ENCODE data around the gene ZNF576. TPM values are rescaled to one million over a fixed set of nuclear protein-coding genes. Genes with fewer than 3 reads are reported as not detected.
A peak's percentile ranks its signal among the peaks of the same experiment; 100 is the strongest.

ZNF576 gene
- total and polyA plus RNA-seq, 2 donors (not counting 1 experiment from before 2014, with no cell fraction given): 7.9 to 17.3 TPM

- H2AFZ ChIP-seq (ENCODE audit: insufficient read depth, low read depth, low read length, poor library complexity, severe bottlenecking): peak within 1 kb of the TSS; percentile 97
These were observed 43.4 kb downstream of the ZNF576 start, which contains the start of gene CADM4 for GRCh38 chr19:43639519-43640423. CADM4 (minus strand) TSS chr19:43639850; CDS start chr19:43639790, 60 bp downstream.

More at GRCh38 chr19:43639519-43640423, 43.4 kb downstream of the ZNF576 start, which contains the start of gene CADM4:
- H3K4me1 ChIP-seq (ENCODE audit: control insufficient read depth in 2 of 2, insufficient read depth in 2 of 2, low read length in 2 of 2): peaks cover 20 to 26% of the 10 kb centered on the region in 2 donors
- no peaks in the 10 kb centered on the region for H3K9me3 ChIP-seq (ENCODE audit: control extremely low read depth in 1 of 3, control insufficient read depth in 2 of 3, insufficient read depth in 1 of 3, low read length in 2 of 3)
- peak within 1 kb of the TSS in 4 of 5 experiments; percentile 40 to 62 (median 56) for H3K4me3 ChIP-seq (ENCODE audit: control extremely low read depth in 1 of 5, extremely low read depth in 1 of 5, insufficient read depth in 1 of 5, low read depth in 2 of 5, low read length in 4 of 5)
- peak within 1 kb of the TSS; percentile 68 for H3K9ac ChIP-seq (ENCODE audit: low read length)
- no peaks in the 10 kb centered on the region for H3K79me2 ChIP-seq (ENCODE audit: control insufficient read depth, insufficient read depth, low read length)
- no peaks in the 10 kb centered on the region for H3K9me3 Mint-ChIP-seq (ENCODE audit: insufficient read depth)
- H3K4me3 Mint-ChIP-seq: peak within 1 kb of the TSS; percentile 80
- peak within 1 kb of the TSS; percentile 16 for H3K27ac Mint-ChIP-seq
- H3K27me3 Mint-ChIP-seq: peaks cover 35% of the 10 kb centered on the region
- ATAC-seq (ENCODE audit: low read depth): peak; percentile 87
- no peaks in the 10 kb centered on the region for H3K36me3 ChIP-seq (replicated peaks in 1 of 2; ENCODE audit: control extremely low read depth in 1 of 2, control insufficient read depth in 1 of 2, extremely low read depth in 1 of 2, insufficient read depth in 2 of 2, low read length in 1 of 2)
- TF ChIP-seq CTCF (IDR thresholded peaks at IDR 0.05) (no peak), EZH2 (IDR thresholded peaks at IDR 0.05; ENCODE audit: borderline replicate concordance, insufficient read depth, low read depth, low read length, poor library complexity, severe bottlenecking) (no peak)
- peaks cover 0 to 50% (median 18%) of the 10 kb centered on the region in 4 experiments for H3K27me3 ChIP-seq (replicated peaks in 1 of 4; ENCODE audit: control extremely low read depth in 1 of 4, control insufficient read depth in 3 of 4, insufficient read depth in 4 of 4, low read length in 3 of 4)
- H4K20me1 ChIP-seq (ENCODE audit: control insufficient read depth, insufficient read depth, low read length, poor library complexity, severe bottlenecking): no peaks in the 10 kb centered on the region
- ChIA-PET POLR2A (interaction anchor here (0.6 kb wide), 1 partner anchor 11 kb away, joined by 5 read pairs; no protein-coding TSS in a partner anchor), CTCF (no interaction called here)
- WGBS (ENCODE audit: insufficient coverage): 2% methylated on average over 83 of the region's 110 CpGs
- H3K27ac ChIP-seq (ENCODE audit: low read length in 2 of 2): no peak within 1 kb of the TSS
- H3K4me1 Mint-ChIP-seq: peaks cover 25% of the 10 kb centered on the region
- peak within 1 kb of the TSS; percentile 97 for H3K4me2 ChIP-seq (replicated peaks; ENCODE audit: low read depth, low read length, poor library complexity, severe bottlenecking)
- intact Hi-C loops (cut with micrococcal nuclease): loop anchor here (2.0 kb wide), 1 partner anchor 21 kb away; the partner anchor contains the start of gene ZNF428
- peak; percentile 73 for DNase-seq
